OCI-LY3 (cell line): ENCODE data around the gene FILIP1L.

Experiments used
- H2AFZ ChIP-seq: fragments of 200-600, 300-600 bp; shearing (Covaris generic); 2 replicates; pipeline ENCODE4 v1.6.0; 2014; ENCODE audit warnings: antibody characterized with exemption, low read depth, low read length
- H3K27ac ChIP-seq: fragments of 200-600, 300-600 bp; sonication (generic); 2 replicates; pipeline ENCODE4 v1.5.1; 2014; ENCODE audit warnings: mild to moderate bottlenecking, low read length, moderate library complexity, mixed read lengths
- H3K27me3 ChIP-seq: fragments of 200-600, 300-600 bp; sonication (generic); 2 replicates; pipeline ENCODE4 v1.6.1; 2014; ENCODE audit warnings: low read depth, low read length, mixed read lengths
- H3K36me3 ChIP-seq: fragments of 200-600, 300-600 bp; sonication (generic); replicated peaks from 2 replicates; pipeline ENCODE3; 2014; ENCODE audit warnings: low read depth, low read length, mixed read lengths
- H3K4me1 ChIP-seq: fragments of 300-600, 200-600 bp; sonication (generic); 2 replicates; pipeline ENCODE4 v1.6.1; 2014; ENCODE audit warnings: low read length, mixed read lengths
- H3K4me2 ChIP-seq: fragments of 200-600, 300-600 bp; sonication (generic); 2 replicates; pipeline ENCODE4 v1.6.1; 2014; ENCODE audit warnings: low read length, mixed read lengths
- H3K4me3 ChIP-seq: fragments of 300-600, 200-600 bp; sonication (generic); 2 replicates; pipeline ENCODE4 v1.5.1; 2014; ENCODE audit warnings: antibody characterized with exemption, mild to moderate bottlenecking, low read length, moderate library complexity
- H3K79me2 ChIP-seq: fragments of 300-600, 200-600 bp; shearing (Covaris generic); 2 replicates; pipeline ENCODE4 v1.6.1; 2014; ENCODE audit warnings: mild to moderate bottlenecking, low read length, mixed read lengths
- H3K9ac ChIP-seq: fragments of 300-600, 200-600 bp; shearing (Covaris generic); 2 replicates; pipeline ENCODE4 v1.6.0; 2014; ENCODE audit warnings: mild to moderate bottlenecking, low read length, moderate library complexity
- H3K9me3 ChIP-seq: fragments of 200-600, 300-600 bp; shearing (Covaris generic); 2 replicates; pipeline ENCODE4 v1.6.1; 2014; ENCODE audit warnings: low read length, mixed read lengths; ENCODE audit not compliant: insufficient read depth
- H4K20me1 ChIP-seq: fragments of 200-600, 300-600 bp; sonication (generic); 2 replicates; pipeline ENCODE4 v1.6.1; 2016; ENCODE audit warnings: low read length, mixed read lengths; ENCODE audit not compliant: insufficient read depth
- CTCF ChIP-seq: fragments of 200-600, 300-600 bp; sonication (generic); IDR thresholded peaks from 2 replicates; pipeline ENCODE4 v1.5.1; 2014; ENCODE audit warnings: antibody characterized with exemption, low read length, low read depth
- EZH2phosphoT487 ChIP-seq: fragments of 200-600 bp; shearing (Covaris generic); IDR thresholded peaks from 2 replicates; pipeline ENCODE4 v1.6.1; 2018; ENCODE audit warnings: antibody characterized with exemption, mixed run types, low read depth

Gene FILIP1L

GRCh38 chr3:100081311-100081710 lies 33.0 kb downstream of the FILIP1L start:
- H3K79me2 ChIP-seq = no peaks in the 10 kb centered on the region
- no peaks in the 10 kb centered on the region for H3K36me3 ChIP-seq
- no peak overlapping the region for H3K4me2 ChIP-seq
- no peak overlapping the region for H2AFZ ChIP-seq
- no peak overlapping the region for H3K27ac ChIP-seq
- H3K9me3 ChIP-seq = no peaks in the 10 kb centered on the region
- no peak overlapping the region for H3K9ac ChIP-seq
- H3K27me3 ChIP-seq = peaks cover 4% of the 10 kb centered on the region; the same call in 1 of the 2 replicates
- no peak overlapping the region for H3K4me3 ChIP-seq
- H3K4me1 ChIP-seq = peaks cover 13% of the 10 kb centered on the region
- H4K20me1 ChIP-seq = peaks cover 5% of the 10 kb centered on the region; the same call in 1 of the 2 replicates
- no peak for TF ChIP-seq CTCF
- TF ChIP-seq EZH2phosphoT487 = no peak

GRCh38 chr3:100080573-100080972 lies 33.7 kb downstream of the FILIP1L start:
- H3K27ac ChIP-seq = no peak overlapping the region
- H3K36me3 ChIP-seq = no peaks in the 10 kb centered on the region
- no peak for TF ChIP-seq CTCF
- no peak for TF ChIP-seq EZH2phosphoT487
- no peak overlapping the region for H3K9ac ChIP-seq
- H4K20me1 ChIP-seq = peaks cover 5% of the 10 kb centered on the region; the same call in 1 of the 2 replicates
- H2AFZ ChIP-seq = no peak overlapping the region
- H3K4me1 ChIP-seq = peaks cover 13% of the 10 kb centered on the region
- H3K9me3 ChIP-seq = no peaks in the 10 kb centered on the region
- peaks cover 4% of the 10 kb centered on the region; the same call in 1 of the 2 replicates for H3K27me3 ChIP-seq
- H3K4me3 ChIP-seq = no peak overlapping the region
- H3K79me2 ChIP-seq = no peaks in the 10 kb centered on the region
- H3K4me2 ChIP-seq = no peak overlapping the region

GRCh38 chr3:100079328-100079727 lies 35.0 kb downstream of the FILIP1L start:
- H3K4me1 ChIP-seq = peaks cover 6% of the 10 kb centered on the region
- H2AFZ ChIP-seq = no peak overlapping the region
- no peak overlapping the region for H3K9ac ChIP-seq
- no peak overlapping the region for H3K4me2 ChIP-seq
- no peak overlapping the region for H3K4me3 ChIP-seq
- no peaks in the 10 kb centered on the region for H3K9me3 ChIP-seq
- no peaks in the 10 kb centered on the region for H4K20me1 ChIP-seq
- no peaks in the 10 kb centered on the region for H3K36me3 ChIP-seq
- TF ChIP-seq EZH2phosphoT487 (no peak), CTCF (no peak)
- no peaks in the 10 kb centered on the region for H3K27me3 ChIP-seq
- H3K79me2 ChIP-seq = no peaks in the 10 kb centered on the region
- no peak overlapping the region for H3K27ac ChIP-seq

- Histone ChIP-seq H3K9me3 (no peaks in the 10 kb centered on the region), H3K4me3 (no peak overlapping the region), H3K27ac (no peak overlapping the region), H2AFZ (no peak overlapping the region), H3K4me2 (no peak overlapping the region), H3K9ac (no peak overlapping the region), H4K20me1 (peaks cover 6% of the 10 kb centered on the region), H3K4me1 (peaks cover 24% of the 10 kb centered on the region), H3K27me3 (no peaks in the 10 kb centered on the region), H3K79me2 (0 out of 2 replicates have a peak, but pooled peaks cover 3% of the 10 kb centered on the region), H3K36me3 (no peaks in the 10 kb centered on the region)
- TF ChIP-seq CTCF (no peak), EZH2phosphoT487 (no peak)
Measured at GRCh38 chr3:100076731-100077529, 37.4 kb downstream of the FILIP1L start.
